ENCODE measurements around the gene CMAS. TPM values are rescaled to one million over a fixed set of nuclear protein-coding genes. Genes with fewer than 3 reads are reported as not detected.
A peak's percentile ranks its signal among the peaks of the same experiment; 100 is the strongest.

Gene CMAS
- total RNA-seq, 1 experiment from 2014 or later = 19.6 TPM

DNA sequence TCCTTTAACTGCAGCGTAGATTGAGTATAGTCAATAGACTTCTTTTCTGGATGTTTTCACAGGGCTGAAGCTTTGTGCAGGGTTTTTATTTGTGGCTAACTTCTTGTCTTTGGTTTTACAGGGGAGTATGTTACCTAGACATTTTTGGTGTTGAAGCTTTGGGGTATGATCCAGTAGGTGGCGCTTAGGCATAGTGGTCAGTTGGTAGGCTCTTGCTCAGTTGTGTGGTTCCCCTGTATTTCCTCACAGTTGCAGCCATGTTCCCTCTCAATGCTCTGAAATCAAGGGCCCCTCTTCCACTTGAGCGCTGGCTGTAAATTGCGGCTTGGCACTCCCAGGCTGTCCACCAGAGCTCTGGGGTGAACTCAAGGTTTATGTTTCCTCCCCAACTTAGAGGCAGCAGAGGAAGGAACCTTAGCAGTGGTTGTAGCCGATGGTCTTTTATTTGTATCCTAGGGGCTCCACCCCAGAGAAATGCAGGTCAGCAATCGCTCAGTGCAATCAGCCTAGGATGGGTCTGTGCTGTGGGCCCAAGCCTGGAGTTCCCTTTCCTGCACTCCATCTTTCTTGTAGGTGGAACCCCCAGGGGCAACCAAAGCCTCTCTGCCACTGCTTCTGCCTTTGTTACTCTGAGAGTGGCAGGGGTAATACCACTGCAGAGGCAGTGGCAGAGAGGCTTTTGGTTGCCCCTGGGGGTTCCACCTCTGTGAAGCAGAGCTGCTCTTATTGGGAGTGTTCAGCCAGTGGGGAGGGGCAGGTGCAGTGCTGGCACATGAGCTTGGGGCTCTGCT is 55.1 kb downstream of the CMAS start:
- DNase-seq (ENCODE audit: low spot score) = peak; percentile 54
- in situ Hi-C loops (cut with HindIII; ENCODE audit: low sequenced_read_pairs) = no loop called here

DNA sequence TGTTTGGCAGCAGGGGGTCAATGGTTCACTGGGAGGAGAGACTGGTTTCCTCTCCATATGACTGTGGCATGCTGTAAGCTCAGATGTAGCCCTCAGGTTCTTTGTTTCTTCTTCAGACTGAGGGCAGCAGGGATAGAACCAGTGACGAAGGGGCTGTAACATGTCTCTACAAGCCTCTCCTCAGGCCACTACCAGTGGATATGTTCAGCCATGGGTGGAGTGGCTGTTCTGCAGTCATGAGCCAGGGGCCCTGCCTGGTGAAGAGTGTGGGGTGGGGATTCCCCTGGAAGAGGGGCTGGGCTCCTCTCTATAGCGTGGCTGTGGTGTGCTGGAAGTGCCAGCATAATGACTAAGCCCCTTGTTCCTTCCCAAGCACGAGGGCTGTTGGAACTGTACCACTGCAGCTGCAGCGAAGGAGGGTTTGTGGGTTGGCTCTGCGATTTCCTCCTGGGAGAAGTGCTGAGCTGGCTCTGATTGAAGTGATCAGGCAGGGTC is 55.8 kb downstream of the CMAS start:
- no peak for DNase-seq (ENCODE audit: low spot score)
- in situ Hi-C loops (cut with HindIII; ENCODE audit: low sequenced_read_pairs) = no loop called here

DNA sequence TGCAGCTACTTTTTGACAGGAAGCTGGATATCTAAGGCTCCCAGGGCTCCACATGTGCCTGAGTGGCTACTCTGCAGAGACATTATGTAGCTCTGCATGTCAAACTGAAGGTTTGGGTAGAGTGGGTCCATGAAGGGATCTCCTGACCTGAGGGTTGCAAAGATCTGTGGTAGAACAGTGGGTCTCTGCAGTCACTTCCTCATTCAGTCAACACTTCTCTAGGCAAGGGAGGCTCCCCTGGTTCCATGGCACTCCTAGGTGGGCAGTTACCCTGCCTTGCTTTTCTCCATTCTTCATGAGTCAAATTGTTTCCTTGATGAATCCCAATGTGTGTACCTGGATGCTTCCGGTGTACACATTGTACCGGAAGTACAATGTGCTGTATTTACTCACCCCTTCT is 57.4 kb downstream of the CMAS start:
- no peak for DNase-seq (ENCODE audit: low spot score)
- in situ Hi-C loops (cut with HindIII; ENCODE audit: low sequenced_read_pairs) = no loop called here

DNA sequence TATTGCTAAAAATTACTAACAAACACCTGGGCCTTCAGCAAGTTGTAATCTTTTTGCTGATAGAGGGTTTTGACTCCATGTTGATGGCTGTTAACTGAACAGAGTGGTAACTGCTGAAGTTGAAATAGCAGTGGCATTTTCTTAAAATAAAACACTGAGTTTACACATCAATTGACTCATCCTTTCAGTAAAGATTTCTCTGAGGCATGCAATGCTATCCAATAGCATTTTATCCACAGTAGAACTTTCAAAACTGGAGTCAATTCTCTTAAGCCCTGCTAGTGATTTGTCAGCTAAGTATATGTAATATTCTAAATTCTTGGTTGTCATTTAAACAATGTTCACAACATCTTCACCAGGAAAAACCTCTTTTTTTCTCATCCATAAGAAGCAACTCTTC is 59.5 kb downstream of the CMAS start:
- in situ Hi-C loops (cut with HindIII; ENCODE audit: low sequenced_read_pairs) = no loop called here
- no peak for DNase-seq (ENCODE audit: low spot score)

DNA sequence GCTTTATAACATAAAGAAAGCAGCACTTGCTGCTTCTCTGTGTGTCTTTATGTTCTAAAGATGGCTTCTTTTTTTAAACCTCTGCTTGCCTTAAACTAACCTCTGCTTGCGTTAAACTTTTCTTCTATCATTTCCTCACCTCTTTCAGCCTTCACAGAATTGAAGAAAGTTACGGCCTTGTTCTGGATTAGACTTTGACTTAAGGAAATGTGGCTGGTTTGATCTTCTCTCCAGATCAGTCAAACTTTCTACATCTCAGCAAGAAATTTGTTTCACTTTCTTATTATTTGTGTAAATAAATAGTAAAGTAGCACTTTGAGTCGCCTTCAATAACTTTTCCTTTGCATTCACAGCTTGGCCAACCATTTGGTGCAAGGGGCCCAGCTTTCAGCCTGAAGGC is 64.2 kb downstream of the CMAS start:
- no peak for DNase-seq (ENCODE audit: low spot score)
- in situ Hi-C loops (cut with HindIII; ENCODE audit: low sequenced_read_pairs) = no loop called here

Other genes starting within 250 kb of the CMAS start
- gene ABCC9, start 104.8 kb upstream of the CMAS start, total RNA-seq (2014; rRNA removed; shearing (Covaris generic)) = not detected in 2 replicates